HG03280 (cell line): ENCODE results near the gene SPATA16.

Experiments used
- ATAC-seq: cut with Tn5 transposase; IDR thresholded peaks from one replicate; pipeline ENCODE4 v1.9.1; 2021; ENCODE audit warnings: mild to moderate bottlenecking, moderate library complexity; ENCODE audit not compliant: unreplicated experiment

Gene SPATA16

DNA sequence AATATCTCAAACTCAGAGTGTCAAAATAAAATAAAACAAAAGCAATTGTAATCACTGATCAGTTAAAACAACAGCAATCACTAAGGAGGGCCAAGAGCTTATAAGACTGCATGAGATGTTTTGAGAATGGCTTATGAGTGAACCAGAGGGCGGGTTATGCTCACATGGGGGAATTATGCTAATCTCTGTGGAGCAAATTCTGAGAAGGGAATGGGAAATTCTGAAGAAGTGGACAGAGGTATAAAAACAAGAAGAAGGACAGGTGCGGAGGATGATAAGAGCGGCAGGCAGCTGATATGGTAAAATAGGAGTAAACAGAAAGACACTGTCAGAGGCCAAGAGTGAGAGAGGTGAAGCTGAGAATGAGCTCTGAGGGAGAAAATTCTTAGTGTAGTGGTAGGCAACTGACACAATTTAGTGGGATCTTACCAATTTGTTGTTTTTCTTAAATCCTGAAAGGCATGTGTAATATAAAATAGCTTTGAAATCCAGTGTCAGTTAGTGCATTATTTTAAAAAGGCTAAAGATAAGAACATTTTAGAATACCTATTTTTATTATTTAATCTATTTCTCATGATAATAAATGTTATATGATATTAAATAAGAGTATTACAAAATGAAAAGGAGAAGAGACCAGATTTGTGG lies 133.8 kb downstream of the SPATA16 start:
- no peak for ATAC-seq

DNA sequence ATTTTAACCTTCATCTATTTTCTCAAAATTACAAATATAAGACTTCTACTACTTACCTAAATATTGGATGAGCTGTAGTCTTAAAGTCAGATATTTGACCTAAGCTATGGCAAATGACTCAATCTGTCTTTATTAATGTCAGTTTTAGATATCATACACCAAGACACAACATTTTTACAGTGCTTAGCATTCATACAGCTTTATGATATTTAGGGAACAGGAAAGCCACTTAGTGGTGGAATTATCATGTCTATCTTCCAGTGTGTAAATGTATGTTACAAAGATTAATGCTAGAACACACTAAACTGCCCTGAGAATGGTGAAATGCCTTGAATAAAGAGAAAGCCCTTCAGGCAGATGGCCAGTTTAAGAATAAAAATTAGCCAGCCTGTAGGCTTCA lies 135.0 kb downstream of the SPATA16 start:
- no peak for ATAC-seq

DNA sequence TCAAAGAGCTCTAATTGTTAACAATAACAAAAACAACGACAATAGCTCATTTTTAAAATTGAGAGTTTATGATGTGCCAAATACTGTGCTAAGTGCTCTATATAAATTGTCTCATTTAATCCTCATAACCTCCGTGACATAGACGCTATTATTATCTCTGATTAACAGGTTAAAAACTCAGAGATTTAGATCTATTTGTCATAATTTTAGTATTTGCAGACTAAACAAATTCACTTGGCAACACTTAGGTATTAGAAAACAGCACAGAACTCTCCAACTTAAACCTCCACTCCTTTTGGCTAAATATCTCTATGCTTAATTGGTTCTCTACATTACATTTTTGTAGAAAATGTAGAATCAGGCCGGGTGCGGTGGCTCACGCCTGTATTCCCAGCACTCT lies 136.4 kb downstream of the SPATA16 start:
- no peak for ATAC-seq

DNA sequence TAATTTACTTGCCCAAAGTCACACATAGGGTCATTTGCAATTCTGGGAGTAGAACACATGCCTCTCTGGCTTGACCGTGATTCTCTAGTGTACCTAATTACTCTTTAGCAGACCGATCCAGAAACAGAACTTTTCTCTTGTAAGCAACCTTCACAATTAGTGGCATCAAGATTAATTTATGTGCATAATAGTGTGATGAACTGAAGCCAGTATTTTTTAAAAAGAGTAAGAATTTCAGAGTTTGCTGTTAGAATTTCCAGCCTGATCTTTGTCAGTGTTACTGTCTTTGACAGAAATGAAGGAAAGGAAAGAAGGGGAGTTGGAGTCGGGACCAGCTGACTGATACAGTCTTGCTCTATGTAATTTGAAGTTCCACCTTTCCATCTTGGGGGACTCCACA lies 137.1 kb downstream of the SPATA16 start:
- ATAC-seq: no peak

- ATAC-seq: no peak
Measured at GRCh38 chr3:173003471-173003870, 137.6 kb downstream of the SPATA16 start.

DNA sequence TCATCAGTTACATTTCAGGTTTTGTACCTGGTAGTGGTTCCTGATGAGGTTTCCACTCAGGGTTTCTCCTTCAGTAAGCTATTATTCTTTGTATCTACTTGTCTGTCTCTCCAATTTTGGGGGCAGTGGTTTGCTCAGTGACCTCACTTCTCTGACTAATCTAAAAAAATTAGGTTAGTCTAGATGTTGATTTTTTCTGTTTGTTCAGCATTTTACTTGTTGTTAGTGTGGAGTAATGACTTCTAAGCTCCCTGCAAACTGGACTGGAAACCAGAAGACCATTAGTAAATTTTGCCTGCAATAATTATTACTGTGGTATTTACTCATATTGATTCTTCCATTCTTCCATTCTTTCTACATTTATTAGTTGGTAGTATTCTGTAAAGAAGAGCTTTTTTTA lies 139.4 kb downstream of the SPATA16 start:
- no peak for ATAC-seq

- no peak for ATAC-seq
Measured at GRCh38 chr3:173000553-173000952, 140.5 kb downstream of the SPATA16 start.

GRCh38 chr3:172993412-172993811 lies 147.6 kb downstream of the SPATA16 start:
- ATAC-seq: no peak

GRCh38 chr3:172991424-172991996 lies 149.5 kb downstream of the SPATA16 start:
- ATAC-seq: no peak

DNA sequence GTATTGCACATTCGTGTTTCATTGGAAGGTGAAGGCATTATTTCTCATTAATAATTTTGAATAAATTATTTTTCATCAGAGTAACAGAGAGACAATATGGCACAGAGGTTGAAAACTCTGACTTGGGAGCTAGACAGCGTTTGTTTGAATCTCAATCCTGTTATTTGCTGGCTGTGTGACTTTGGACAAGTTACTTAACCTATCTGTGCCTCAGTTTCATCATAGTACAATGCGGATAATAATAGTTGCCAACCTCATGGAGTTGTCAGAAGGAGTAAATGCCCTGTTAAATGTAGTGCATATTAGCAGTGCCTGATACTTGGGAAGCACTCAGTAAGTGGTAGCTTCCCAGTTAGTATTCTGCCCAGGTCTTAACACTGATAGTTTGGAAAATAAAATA lies 151.7 kb downstream of the SPATA16 start:
- no peak for ATAC-seq

- ATAC-seq: no peak
Measured at GRCh38 chr3:172987273-172987672, 153.8 kb downstream of the SPATA16 start.

GRCh38 chr3:172984914-172985313 lies 156.1 kb downstream of the SPATA16 start:
- ATAC-seq: no peak

DNA sequence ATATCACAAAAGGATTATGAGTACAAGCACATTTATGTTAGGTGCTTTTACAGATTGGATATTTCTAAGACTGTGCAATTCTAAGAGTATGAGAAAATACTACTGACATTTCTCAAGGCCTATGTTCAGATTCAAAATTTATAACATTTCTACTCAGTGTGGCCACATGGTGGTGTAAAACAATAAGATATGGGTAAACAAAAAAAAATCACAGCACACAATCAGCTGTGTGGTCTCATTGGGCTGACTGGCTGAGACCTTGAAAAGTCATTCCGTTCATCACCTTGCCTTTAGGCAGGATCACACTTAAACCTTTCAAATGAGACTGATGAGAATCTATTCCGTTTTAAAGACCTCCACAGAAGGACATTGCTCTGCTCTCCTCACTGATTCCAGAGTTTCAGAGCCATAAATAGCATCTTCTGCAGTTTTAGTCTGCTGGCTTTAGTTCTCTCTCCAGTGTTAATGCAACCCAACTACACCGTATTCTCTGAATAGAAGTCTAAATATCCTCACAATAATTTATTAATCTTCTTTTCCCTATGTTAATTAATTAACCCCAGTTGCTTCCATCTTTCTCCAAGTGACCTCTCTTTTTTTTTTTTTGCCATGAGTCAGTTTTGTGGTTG lies 158.2 kb downstream of the SPATA16 start:
- no peak for ATAC-seq

DNA sequence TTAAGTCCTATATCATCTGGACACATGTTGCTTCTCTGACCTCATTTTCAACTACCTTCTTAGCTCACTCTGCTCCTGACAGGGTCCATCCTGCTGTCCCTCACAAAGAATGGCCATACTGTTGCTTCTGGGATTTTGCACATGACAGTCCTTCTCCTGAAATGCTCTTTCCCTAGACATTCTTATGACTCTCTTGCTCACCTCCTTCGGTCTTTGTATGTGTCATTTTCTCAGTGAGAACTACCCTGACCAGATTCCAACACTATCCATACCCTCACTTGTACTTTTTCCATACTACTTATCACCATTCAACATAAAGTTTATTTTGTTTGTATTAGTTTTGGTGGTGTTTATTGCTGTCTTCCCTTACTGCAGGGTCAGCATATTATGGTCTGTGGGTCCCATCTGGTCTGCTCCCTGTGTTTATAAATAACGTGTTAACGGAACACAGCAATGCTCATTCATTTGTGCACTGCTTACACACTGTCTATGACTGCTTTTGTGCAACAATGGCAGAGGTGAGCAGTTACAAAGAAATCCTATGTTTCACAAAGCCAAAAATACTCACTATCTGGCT lies 159.5 kb downstream of the SPATA16 start:
- ATAC-seq: no peak

DNA sequence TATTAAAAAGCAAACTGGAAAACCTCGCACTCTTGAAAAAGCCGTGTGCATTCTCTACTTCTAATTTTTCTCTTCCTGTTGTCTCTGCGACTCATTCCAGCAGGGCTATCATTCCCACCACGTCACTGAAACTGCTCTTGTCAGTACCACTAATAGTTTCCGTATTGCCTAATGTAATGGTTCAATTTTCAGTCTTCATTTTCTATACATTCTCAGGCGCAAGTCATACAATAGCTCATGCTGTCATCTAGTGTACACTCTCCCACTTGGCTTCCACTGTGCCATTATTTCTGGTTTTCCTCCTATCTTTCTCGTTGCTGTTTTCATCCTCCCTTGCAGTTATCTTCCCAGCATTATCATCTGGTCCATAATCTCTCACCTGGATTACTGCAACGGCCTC lies 160.2 kb downstream of the SPATA16 start:
- ATAC-seq: no peak

GRCh38 chr3:172977696-172978095 lies 163.3 kb downstream of the SPATA16 start:
- ATAC-seq: no peak

DNA sequence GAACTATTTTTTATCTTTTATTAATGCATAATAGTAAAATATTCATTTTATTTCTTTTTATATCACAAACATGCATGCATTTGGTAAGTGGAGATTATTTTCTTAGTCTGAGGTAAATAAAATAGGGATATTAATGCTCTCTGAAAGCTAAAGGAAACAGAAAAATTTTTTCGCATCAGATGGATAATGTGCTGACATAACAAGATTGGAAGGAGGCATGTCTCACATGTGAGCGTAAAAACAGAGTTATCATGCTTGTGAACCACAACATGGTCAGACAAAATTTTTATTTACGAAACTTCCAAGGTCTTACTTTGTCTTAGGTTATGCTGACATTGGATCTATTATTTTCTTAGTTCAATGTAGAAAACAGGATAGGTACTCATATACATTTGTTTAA lies 166.1 kb downstream of the SPATA16 start:
- ATAC-seq: no peak

GRCh38 chr3:172973799-172974198 lies 167.2 kb downstream of the SPATA16 start:
- no peak for ATAC-seq

- ATAC-seq: no peak
Measured at GRCh38 chr3:172972717-172973116, 168.3 kb downstream of the SPATA16 start.

DNA sequence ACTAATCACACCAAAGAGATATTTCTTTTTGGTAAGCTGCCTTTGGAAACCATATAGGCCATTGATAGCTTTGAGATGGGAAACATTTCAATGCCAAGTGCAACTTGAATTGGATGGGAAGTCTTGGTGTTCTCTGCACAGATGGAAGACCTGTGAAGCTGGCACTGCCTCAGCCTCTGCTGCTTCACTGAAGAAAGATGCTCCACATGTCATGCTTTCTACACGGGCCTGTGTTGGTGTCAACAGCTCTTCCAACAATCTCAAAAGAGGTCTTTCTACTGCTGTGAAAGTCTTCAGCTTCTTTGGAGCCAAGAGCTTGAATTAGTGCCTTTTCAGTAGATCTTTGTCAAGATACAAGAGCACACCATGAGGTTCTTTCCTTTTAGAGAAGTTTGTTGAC lies 169.0 kb downstream of the SPATA16 start:
- no peak for ATAC-seq

DNA sequence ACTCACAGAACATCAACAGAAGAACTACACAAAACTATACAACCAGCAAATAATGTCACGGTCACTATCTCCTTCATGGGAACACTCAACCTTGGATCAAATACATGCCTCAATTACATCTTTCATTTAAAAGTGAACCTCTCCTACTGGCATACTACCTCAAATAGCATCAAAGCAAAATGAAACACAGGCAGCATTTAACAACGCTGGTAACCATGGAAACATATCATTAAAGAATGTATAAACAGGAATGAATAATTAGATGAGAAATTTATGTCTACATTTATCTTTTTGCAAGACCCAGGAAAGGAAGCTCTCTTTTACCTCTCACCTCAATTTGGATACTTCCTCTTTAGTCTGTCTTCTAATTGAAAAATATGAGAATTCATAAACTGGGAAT lies 172.4 kb downstream of the SPATA16 start:
- no peak for ATAC-seq

GRCh38 chr3:172965256-172965655 lies 175.8 kb downstream of the SPATA16 start:
- no peak for ATAC-seq
